Measurements from ENCODE around the gene EXD2.
"Not testable (repeated sequence)": the region's sequence is repeated elsewhere in the genome, so short reads cannot be mapped to it uniquely, and the experiment has no call there.

The EXD2 gene

DNA sequence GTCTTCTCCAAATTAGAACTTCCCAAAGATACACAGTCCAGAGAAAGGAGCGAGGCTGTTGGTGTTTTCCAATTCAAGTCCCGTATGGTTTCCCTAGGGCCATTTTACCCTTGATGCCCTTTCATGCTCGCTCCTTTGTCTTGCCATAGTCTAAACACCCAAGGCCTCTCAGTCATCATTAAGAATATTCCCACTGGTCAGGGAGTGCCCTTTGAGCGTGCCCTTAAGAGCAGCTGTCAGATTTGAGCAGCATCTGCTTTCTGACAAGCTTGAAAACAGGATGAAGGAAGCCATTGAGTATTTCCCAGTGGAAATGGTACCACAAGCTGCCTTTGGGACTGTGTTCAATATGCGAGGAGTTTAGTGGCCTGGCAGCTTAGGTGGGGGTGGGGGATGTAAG lies 58.3 kb downstream of the EXD2 start:
- no peak for DNase-seq (ENCODE audit: low read depth in 1 of 2, low spot score in 1 of 2)

DNA sequence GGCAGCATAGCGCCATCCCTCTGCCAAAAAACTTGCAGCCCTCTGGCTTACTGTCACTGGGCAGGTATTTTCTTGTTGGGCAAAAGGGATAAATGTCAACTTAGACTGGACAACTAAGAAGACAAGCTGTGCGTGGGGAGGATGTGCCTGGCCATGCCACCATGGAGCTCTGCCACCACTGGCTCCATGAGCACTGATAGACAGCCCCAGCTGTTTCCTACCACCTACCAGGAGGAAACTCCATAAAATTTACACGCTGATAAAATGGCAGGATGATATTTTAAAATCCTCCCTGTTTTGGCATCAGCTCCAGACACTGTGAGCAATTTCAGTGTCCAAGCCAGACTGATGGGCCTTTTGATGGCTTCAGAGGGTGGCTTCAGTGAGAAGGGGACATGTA lies 61.6 kb downstream of the EXD2 start:
- DNase-seq (ENCODE audit: low read depth in 1 of 2, low spot score in 1 of 2): no peak

DNA sequence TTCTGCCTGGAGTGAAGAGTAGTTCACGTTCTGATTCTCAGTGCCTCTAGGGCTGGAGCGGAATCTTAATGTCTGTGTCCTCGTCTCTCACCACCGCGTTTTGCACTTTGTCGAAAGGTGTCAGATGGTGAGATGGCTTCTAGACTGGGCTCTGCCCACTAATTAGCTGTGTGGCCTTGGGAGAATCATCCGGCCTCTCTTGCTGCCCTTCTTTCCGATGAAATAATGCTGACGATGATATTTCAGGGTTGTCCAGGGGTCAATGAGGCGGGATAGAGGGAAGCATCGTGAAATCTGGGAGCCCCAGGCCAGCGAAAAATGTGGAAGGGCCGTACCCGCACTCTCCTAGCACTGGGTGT lies 67.8 kb downstream of the EXD2 start:
- DNase-seq (ENCODE audit: low read depth in 1 of 2, low spot score in 1 of 2): no peak

DNA sequence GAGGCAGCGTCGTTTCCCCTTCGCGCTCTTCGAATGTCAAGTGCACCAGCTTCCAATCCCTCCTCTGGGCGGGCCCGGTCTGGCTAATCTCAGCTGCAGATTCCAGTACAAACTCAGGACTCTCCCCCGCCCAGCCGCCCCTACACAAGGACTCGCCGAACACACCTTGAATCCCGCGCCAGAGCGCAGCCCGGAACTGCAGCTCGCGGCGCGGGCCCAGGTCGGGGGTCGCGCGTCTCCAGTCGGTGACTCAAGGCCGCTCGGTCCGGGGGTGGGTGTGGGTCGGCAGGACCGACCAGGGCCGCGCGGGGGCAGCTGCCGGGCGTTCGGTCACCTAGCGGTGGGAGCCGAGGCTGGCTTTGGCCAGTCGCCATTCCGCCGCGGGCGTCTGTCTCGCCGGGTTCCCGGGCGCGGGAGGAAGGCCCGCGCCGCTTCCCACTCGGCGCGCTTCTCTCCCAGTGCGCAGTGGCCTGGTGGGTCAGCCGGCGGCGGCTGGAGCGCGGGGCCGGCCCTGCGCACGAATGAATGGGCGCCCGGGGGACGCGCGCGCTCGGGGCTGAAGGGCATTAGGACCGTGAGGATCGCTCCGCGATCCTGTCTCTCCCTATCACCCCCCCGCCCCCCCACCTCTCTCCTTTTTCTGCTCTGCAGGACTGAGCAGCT lies 68.4 kb downstream of the EXD2 start, which contains the start of gene GALNT16:
GALNT16 (plus strand) TSS at position 632 of the 663 bp plus-strand sequence. CDS start 133 bp downstream, outside the sequence.
- DNase-seq (ENCODE audit: low read depth in 1 of 2, low spot score in 1 of 2): no peak

DNA sequence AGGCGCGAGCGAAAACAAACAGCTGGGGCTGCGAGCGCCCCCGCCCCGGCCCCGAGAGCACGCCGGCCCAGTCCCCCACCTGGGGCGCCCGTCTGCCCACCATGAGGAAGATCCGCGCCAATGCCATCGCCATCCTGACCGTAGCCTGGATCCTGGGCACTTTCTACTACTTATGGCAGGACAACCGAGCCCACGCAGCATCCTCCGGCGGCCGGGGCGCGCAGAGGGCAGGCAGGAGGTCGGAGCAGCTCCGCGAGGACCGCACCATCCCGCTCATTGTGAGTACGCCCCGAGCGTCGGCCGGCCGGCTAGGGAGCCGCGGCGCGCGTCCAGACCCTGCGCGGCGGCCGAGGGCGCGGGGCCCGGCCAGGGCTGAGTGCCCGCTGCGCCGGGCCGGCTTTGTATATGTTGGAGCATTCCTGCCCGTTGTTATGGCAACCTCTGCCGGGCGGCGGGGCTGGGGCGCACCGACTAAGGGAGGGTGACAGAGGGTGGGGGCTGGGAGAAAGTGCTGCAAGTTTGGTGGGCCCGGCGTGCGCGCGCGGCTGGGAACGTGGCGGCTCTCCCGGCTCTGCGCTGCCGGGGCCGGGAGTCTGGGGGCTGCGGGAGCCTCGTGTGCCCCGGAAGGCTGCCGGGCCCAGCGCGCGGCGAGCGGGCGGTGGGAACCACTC lies 69.0 kb downstream of the EXD2 start:
- no peak for DNase-seq (ENCODE audit: low read depth in 1 of 2, low spot score in 1 of 2)

DNA sequence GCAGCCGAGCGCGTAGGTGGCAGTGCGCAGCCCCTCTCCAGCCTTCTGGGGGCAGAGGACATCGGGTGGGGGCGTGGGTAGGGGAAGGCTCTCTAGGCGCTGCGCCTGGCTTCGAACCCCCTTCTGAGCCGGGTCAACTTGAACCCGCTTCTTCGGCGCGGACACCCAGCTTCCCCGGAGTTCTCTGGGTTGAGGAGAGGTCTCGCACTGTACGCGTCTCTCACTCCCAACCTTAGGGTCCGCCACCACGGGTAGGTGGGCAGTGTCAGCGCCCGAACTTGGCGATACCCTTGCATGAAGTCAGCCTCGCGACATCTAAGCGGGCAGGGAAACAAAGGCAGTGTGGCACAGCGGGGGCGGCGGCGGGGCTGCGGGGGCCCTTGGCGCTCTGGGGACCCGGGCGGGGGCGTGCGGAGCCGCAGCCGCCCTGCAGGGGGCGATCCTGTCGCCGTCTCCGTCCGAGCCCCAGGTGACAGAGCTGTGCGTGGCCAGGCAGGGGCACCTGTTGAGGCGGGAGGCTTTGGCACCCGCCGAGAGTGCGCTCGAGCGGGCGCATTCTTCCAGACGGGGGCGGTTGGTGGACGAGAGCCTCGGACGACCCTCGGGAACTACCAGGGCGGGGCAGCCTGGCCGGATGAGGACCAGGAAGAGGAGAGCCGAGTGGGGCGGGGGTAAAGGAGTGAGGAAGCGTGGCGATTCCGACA lies 69.7 kb downstream of the EXD2 start:
- peak in 1 of 2 donors; percentile 19 for DNase-seq (ENCODE audit: low read depth in 1 of 2, low spot score in 1 of 2)

DNA sequence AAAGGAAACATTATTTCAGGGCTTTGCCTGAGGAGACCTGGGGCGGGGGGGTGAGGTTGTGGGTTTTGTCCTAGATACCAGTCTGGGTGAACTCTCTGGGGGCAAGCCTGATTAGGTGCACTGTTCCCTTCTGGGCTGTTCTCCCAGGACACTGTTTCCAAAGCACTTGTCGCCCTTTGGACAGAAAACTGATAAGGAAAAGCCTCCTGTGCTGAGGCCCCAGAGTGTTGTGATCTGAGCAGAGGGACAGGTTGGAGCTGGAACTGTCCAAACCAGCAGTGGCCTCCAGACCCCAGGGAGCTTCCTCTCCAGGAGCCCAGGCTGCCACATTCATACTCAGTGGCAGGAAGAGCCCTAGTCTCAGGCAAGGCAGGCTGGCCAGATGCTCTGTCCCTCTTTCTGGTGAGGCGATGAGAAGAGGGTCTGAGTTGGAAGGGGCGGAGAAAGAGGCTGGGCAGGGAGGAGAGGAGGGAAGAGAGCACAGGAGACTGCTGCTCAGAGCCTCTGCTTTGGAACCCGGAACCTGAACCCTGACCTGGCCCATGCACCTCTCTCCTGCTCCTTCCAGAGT lies 70.5 kb downstream of the EXD2 start:
- DNase-seq (ENCODE audit: low read depth in 1 of 2, low spot score in 1 of 2): no peak

DNA sequence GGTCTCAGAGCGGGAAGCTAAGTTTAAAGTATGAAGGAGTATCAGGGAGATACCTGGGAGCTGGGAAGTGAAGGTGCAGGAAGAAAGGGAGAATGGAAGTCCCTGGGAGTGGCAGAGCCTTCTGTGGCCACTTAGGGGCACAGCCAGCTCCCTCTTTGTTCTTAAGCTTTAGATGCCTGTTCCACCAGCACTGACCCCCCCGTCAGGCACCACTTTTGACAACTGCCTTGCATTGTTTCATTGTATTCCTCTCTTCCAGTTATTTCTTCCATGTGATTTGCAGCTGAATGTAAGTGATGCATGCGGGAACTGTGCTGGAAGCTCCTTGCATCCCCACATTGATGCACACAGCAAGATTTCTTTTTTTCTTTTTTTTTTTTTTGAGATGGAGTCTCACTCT lies 71.2 kb downstream of the EXD2 start:
- no peak for DNase-seq (ENCODE audit: low read depth in 1 of 2, low spot score in 1 of 2)

DNA sequence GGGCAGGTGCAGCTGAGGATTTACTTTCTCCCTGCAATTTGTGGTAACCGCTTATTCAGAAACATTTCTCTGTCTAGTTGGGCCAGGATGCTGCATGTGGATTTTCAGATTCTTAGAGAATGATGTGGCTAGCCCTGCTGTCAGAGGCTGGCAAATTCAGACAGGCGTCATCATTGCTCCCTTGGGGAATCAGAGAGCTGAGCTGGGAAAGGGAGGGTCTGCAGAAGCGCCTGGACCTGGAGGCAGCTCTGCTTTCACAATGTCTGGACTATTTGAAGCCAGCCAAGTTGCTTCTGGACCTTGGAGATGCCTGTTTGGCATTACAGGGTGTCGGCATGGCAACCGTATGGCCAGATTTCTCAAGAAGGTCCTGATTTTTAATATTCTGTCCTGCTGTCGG lies 72.1 kb downstream of the EXD2 start:
- DNase-seq (ENCODE audit: low read depth in 1 of 2, low spot score in 1 of 2): no peak

DNA sequence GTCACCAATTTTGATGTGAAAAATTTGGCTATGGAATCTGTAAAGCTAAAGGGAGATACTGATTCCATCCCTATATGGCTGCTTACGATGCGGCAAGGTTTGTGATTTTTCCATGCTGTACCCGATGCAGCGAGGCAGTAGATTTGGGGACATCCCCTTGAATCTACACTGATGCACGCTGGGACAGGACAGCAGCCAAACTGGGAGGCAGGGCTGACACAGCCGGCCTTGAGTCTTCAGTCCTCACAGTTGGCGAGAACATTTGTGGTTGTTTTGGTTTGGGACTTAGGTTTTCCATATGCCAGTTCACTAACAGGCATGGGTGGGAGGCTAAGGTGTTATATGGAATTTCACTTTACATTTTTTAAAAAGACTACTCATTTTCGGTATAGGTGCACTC lies 72.5 kb downstream of the EXD2 start:
- no peak for DNase-seq (ENCODE audit: low read depth in 1 of 2, low spot score in 1 of 2)

DNA sequence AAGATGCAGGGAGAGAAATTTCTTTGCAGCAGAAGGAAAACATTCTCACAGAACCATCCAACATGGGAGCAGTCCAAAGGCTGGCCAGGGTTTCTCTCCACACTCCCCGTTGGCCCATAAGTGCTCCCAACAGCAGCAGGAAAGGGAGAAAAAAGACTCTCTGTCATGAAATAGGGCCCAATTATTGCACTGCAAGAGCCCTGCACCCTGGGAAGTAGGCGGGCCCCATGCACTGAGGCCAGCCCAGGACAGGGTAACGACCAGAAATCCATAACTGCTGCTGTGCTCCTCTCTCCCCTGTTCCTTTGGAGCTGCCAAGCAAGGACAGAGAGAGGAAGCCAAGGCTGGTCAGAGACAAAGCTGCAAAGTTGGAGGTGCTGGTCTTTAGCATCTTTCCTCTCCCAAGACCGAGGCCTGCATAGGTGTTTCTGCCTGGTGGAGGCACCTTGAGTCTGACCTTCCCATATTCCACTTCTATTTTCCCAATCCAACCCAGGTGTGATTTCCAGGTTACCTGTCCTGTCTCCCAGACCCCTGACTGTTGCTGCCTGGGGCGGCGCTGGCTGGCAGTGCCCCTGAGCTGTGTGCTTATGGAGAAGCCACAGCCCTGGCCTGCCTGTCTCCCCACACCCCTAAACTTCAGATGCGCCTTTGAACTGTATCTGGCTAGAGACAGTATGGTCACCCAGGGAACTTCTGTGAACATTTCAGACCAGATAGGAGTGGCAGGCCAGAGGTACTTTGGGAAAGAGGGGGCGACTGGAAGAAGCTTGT lies 75.5 kb downstream of the EXD2 start:
- no peak for DNase-seq (ENCODE audit: low read depth in 1 of 2, low spot score in 1 of 2)

DNA sequence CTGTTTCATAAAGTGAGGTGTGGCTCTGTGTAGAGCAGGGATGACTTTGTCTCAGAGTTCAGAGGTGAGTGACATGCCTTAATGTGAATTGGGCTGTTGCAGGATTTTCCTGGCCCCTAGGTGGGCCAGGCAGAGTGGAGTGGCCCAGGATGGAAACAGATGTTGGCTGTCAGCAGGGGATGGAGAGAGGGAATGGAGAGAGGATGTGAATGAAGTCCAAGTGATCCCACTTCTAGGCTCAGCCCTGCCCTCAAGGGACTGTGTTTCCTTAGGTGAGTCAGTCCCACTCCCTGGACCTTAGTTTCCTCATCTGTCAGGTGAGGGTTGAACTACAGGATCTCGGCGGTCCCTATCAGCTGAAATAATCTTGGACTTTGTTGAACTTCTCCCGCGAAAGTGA lies 76.2 kb downstream of the EXD2 start:
- no peak for DNase-seq (ENCODE audit: low read depth in 1 of 2, low spot score in 1 of 2)

DNA sequence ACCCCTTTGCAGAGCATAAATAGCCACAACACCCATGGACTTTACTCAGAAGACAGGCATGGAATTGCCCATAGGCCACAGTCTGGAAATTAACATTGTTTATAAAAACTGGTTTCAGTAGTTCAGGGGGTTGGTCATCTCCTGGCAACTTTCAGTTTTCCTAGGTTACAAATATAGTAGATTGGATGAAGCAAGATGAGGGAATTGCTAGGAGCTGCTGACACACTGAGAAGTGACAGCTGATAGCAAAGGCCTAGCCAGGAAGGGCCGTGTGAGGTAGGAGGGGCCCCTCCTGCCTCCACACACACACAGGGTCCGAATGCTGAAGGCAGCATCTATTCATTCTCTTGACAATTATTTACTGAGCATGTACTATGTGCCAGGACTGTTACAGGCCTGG lies 76.9 kb downstream of the EXD2 start:
- DNase-seq (ENCODE audit: low read depth in 1 of 2, low spot score in 1 of 2): no peak

DNA sequence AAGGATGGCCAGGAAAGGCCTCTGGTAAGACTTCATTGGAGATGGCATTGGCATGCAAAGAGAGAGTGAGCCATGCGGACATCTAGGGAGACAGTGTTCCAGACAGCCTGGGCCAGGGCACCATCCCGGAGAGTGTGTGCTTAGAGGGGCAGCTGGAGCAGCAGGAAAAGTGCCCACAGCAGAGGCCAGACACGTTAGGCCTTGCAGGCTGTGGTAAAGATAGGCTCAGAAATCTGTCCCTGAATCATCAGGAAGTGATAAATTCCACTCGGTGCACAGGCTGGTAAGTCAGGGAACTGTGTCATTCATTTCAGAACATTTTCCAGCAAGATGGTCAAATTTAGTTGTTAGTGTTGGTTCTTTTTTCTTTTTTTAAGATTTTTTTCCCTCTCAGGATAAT lies 77.5 kb downstream of the EXD2 start:
- no peak for DNase-seq (ENCODE audit: low read depth in 1 of 2, low spot score in 1 of 2)

DNA sequence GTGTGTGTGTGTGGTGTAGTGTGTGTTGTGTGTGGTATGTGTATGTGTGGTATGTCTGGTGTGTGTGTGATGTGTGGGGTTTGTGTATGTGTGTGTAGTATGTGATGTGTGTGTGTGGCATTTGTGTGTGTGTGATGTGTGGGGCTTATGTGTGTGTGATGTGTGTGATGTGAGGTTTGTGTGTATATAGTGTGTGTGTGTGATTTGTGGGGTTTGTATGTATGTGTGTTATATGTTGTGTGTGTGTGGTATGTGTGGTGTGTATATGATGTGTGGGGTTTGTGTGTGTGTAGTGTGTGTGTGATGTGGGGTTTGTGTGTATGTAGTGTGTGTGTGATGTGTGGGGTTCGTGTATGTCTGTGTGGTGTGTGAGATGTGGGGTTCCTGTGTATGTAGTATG lies 78.1 kb downstream of the EXD2 start:
- no peak for DNase-seq (ENCODE audit: low read depth in 1 of 2, low spot score in 1 of 2)

DNA sequence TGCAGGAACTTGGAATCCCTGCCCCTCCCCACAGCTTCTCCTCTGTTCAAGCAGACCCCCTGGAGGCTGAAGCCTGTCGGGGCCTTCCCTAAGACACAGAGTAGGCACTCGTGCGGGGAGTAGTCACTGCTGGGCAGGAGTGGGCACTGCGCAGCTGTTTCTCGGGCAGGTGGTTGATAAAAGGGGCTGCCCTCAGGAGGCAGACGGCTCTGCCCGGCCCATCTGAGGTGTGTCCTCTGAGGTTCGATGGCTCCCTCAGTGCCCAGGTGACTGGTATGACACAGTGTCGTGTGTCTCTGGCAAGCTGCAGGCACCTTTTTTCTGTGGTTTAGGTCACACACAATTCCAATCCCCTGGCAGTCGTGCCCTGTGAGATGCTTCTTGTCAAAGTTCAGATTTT lies 78.8 kb downstream of the EXD2 start:
- DNase-seq (ENCODE audit: low read depth in 1 of 2, low spot score in 1 of 2): no peak

DNA sequence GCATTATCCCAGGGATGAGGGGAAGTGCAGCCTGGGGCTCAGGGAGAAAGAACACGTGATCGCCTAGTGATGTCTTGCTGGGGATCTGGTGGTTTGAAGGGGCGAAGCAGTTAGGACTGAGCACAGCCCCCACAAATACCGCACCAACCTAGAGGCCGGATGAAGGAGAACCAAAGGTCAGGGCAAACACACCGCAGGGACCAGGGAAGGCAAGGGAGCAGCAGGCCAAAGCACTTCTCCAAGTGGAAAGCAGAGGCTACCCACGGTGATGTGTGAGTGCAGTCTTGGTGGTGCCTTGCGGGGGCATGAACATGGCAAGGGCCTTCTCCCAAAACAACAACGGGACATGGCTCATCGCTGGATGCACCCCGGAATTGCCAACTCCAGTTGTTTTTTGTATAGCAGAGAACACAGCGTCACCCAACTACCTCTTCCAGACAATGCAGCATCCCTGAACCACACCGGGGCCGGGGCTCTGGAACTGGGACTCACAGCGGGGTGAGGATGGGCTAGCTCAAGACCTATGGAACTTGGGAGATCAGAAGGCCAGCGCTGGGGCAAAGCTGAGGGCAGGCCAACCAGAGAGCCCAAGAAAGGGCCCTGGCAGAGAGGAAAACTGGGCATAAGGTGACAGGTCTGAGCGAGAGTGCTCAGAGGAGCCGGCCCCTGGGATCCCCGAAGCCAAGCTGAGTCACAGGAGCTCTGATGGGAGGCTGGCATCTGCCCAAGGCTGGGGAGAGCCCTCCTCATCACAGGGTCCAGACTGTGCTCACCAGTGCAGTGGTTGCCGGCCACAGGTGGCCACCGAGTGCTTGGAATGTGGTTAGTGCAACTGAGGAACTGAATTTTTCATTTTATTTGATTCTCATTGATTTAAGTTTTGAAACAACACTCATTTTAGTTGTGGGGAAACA lies 79.8 kb downstream of the EXD2 start:
- no peak for DNase-seq (ENCODE audit: low read depth in 1 of 2, low spot score in 1 of 2)

DNA sequence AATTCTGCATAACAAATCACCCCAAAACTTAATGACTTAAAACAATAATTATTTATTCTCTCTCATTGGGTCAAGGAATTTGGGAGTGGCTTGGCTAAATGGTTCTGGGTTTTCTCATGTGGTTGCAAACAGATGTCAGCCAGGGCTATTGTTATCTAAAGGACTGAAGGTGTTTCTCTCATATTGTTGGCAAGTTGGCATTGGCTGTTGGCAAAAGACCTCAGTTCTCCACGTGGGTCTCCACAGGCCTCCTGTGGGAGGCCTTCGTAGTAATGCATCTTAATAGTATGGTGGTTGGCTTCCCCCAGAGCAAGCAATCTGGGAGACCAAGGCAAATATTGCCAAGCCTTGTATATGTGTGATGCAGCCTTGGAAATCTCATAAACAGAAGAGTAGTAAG lies 83.0 kb downstream of the EXD2 start:
- DNase-seq (ENCODE audit: low read depth in 1 of 2, low spot score in 1 of 2): no peak

DNA sequence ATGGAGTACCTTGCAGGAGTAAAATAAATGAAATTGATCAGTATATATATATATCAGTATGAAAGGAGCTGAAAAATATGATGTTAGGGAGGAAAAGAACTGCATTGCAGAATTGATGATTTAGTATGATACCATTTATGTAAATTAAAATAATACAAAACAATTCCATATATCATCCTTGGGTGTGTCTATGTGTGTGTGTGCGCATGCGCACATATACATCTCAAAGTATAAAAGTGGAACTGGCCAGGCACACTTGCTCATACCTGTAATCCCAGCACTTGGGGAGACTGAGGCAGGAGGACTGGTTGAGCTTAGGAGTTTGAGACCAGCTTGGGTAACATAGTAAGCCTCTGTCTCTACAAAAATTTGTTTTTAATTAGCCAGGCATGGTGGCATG lies 84.0 kb downstream of the EXD2 start:
- DNase-seq (ENCODE audit: low read depth in 1 of 2, low spot score in 1 of 2): no peak

DNA sequence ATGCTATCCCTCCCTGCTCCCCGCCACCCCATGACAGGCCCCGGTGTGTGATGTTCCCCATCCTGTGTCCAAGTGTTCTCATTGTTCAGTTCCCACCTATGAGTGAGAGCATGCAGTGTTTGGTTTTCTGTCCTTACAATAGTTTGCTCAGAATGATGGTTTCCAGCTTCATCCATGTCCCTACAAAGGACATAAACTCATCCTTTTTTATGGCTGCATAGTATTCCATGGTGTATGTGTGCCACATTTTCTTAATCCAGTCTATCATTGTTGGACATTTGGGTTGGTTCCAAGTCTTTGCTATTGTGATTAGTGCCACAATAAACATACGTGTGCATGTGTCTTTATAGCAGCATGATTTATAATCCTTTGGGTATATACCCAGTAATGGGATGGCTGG lies 86.1 kb downstream of the EXD2 start:
- DNase-seq (ENCODE audit: low read depth in 1 of 2, low spot score in 1 of 2): not testable (repeated sequence)
